Measurements from ENCODE around the gene PRR7. TPM values are rescaled to one million over a fixed set of nuclear protein-coding genes. Genes with fewer than 3 reads are reported as not detected.
"Not testable (repeated sequence)": the region's sequence is repeated elsewhere in the genome, so short reads cannot be mapped to it uniquely, and the experiment has no call there.

PRR7 gene
- total RNA-seq, 1 experiment from 2014 or later: 39.2 TPM

GRCh38 chr5:177414481-177414880 is 32.1 kb upstream of the PRR7 start:
- Histone ChIP-seq H3K4me3 (ENCODE audit: low read depth in 2 of 2, low read length in 2 of 2) (no peak overlapping the region), H3K4me1 (ENCODE audit: control insufficient read depth, insufficient read depth, low read length) (no peaks in the 10 kb centered on the region), H3K27ac (ENCODE audit: low read length) (no peak overlapping the region), H3K36me3 (ENCODE audit: control insufficient read depth, insufficient read depth, low read length) (no peaks in the 10 kb centered on the region), H3K9me3 (ENCODE audit: control insufficient read depth, insufficient read depth, low read depth, low read length) (no peaks in the 10 kb centered on the region), H3K27me3 (ENCODE audit: control insufficient read depth, insufficient read depth, low read length) (no peaks in the 10 kb centered on the region)
- intact Hi-C loops (cut with micrococcal nuclease; ENCODE audit: unreplicated experiment) (no loop called here), in situ Hi-C loops (cut with HindIII; ENCODE audit: low pct_unique_long_range_greater_than_20kb, low sequenced_read_pairs) (no loop called here)
- no peak for ATAC-seq
- BruUV-seq (replicated peaks): no TSS peak
- no peak for DNase-seq (ENCODE audit: low read depth, low spot score)
- POLR2A ChIA-PET: no interaction called here
- CTCF ChIA-PET: interaction anchor here (0.6 kb wide), 1 partner anchor 12 kb away, joined by 5 read pairs; the partner anchor contains the start of gene GRK6
- no peak for TF ChIP-seq POLR2AphosphoS5 (IDR thresholded peaks at IDR 0.05; ENCODE audit: low read depth, low read length)
- no peak for TF ChIP-seq REST (IDR thresholded peaks at IDR 0.05; ENCODE audit: insufficient read depth in 1 of 2, low read depth in 2 of 2, low read length in 1 of 2)
- no peak for TF ChIP-seq TCF7L2 (IDR thresholded peaks at IDR 0.05; ENCODE audit: low read depth, low read length)
- no peak for TF ChIP-seq CTCF (IDR thresholded peaks at IDR 0.05)
- TF ChIP-seq SIN3A (IDR thresholded peaks at IDR 0.05; ENCODE audit: borderline replicate concordance, insufficient read depth, low read depth, low read length): no peak

- H3K4me1 ChIP-seq (ENCODE audit: control insufficient read depth, insufficient read depth, low read length); DNase-seq (ENCODE audit: low read depth, low spot score); H3K27ac ChIP-seq (ENCODE audit: low read length); ATAC-seq; H3K9me3 ChIP-seq (ENCODE audit: control insufficient read depth, insufficient read depth, low read depth, low read length); in situ Hi-C loops (cut with HindIII; ENCODE audit: low pct_unique_long_range_greater_than_20kb, low sequenced_read_pairs); BruUV-seq (replicated peaks); H3K27me3 ChIP-seq (ENCODE audit: control insufficient read depth, insufficient read depth, low read length); POLR2A ChIA-PET; intact Hi-C loops (cut with micrococcal nuclease; ENCODE audit: unreplicated experiment); H3K36me3 ChIP-seq (ENCODE audit: control insufficient read depth, insufficient read depth, low read length); H3K4me3 ChIP-seq (ENCODE audit: low read depth in 2 of 2, low read length in 2 of 2): not testable (repeated sequence)
- CTCF ChIA-PET: interaction anchor here (0.7 kb wide), 1 partner anchor 28 kb away, joined by 7 read pairs; no protein-coding TSS in a partner anchor
Measured at GRCh38 chr5:177417081-177417480, 29.5 kb upstream of the PRR7 start.

- in situ Hi-C loops (cut with HindIII; ENCODE audit: low pct_unique_long_range_greater_than_20kb, low sequenced_read_pairs): no loop called here
- no peak overlapping the region for H3K27ac ChIP-seq (ENCODE audit: low read length)
- H3K4me3 ChIP-seq (ENCODE audit: low read depth in 2 of 2, low read length in 2 of 2): no peak overlapping the region
- intact Hi-C loops (cut with micrococcal nuclease; ENCODE audit: unreplicated experiment): no loop called here
- no peaks in the 10 kb centered on the region for H3K4me1 ChIP-seq (ENCODE audit: control insufficient read depth, insufficient read depth, low read length)
- no TSS peak for BruUV-seq (replicated peaks)
- no peaks in the 10 kb centered on the region for H3K36me3 ChIP-seq (ENCODE audit: control insufficient read depth, insufficient read depth, low read length)
- ATAC-seq (no peak), DNase-seq (ENCODE audit: low read depth, low spot score) (no peak)
- H3K27me3 ChIP-seq (ENCODE audit: control insufficient read depth, insufficient read depth, low read length): no peaks in the 10 kb centered on the region
- ChIA-PET POLR2A (no interaction called here), CTCF (no interaction called here)
- TF ChIP-seq TCF7L2 (IDR thresholded peaks at IDR 0.05; ENCODE audit: low read depth, low read length): no peak
- TF ChIP-seq POLR2AphosphoS5 (IDR thresholded peaks at IDR 0.05; ENCODE audit: low read depth, low read length): no peak
- no peak for TF ChIP-seq CTCF (IDR thresholded peaks at IDR 0.05)
- no peak for TF ChIP-seq SIN3A (IDR thresholded peaks at IDR 0.05; ENCODE audit: borderline replicate concordance, insufficient read depth, low read depth, low read length)
- no peak for TF ChIP-seq REST (IDR thresholded peaks at IDR 0.05; ENCODE audit: insufficient read depth in 1 of 2, low read depth in 2 of 2, low read length in 1 of 2)
- H3K9me3 ChIP-seq (ENCODE audit: control insufficient read depth, insufficient read depth, low read depth, low read length): no peaks in the 10 kb centered on the region
Measured at GRCh38 chr5:177419046-177419445, 27.6 kb upstream of the PRR7 start.

GRCh38 chr5:177420472-177420871 is 26.1 kb upstream of the PRR7 start:
- H3K27ac ChIP-seq (ENCODE audit: low read length); BruUV-seq (replicated peaks); H3K4me1 ChIP-seq (ENCODE audit: control insufficient read depth, insufficient read depth, low read length); H3K9me3 ChIP-seq (ENCODE audit: control insufficient read depth, insufficient read depth, low read depth, low read length); in situ Hi-C loops (cut with HindIII; ENCODE audit: low pct_unique_long_range_greater_than_20kb, low sequenced_read_pairs); CTCF ChIA-PET; H3K36me3 ChIP-seq (ENCODE audit: control insufficient read depth, insufficient read depth, low read length); H3K4me3 ChIP-seq (ENCODE audit: low read depth in 2 of 2, low read length in 2 of 2); ATAC-seq; POLR2A ChIA-PET; DNase-seq (ENCODE audit: low read depth, low spot score); intact Hi-C loops (cut with micrococcal nuclease; ENCODE audit: unreplicated experiment); H3K27me3 ChIP-seq (ENCODE audit: control insufficient read depth, insufficient read depth, low read length): not testable (repeated sequence)

Data from Panc1 (cell line).